B cell (primary cell): ENCODE results near the gene CLEC10A. TPM values are rescaled to one million over a fixed set of nuclear protein-coding genes. Genes with fewer than 3 reads are reported as not detected.
A peak's percentile ranks its signal among the peaks of the same experiment; 100 is the strongest.
"Not testable (repeated sequence)": the region's sequence is repeated elsewhere in the genome, so short reads cannot be mapped to it uniquely, and the experiment has no call there.

Source experiments
- ATAC-seq: fragments of 200-7000 bp; cut with Tn5 transposase; one replicate; pipeline ENCODE4 v1.10.0; 2021; ENCODE audit warnings: low read depth, mild to moderate bottlenecking, moderate number of reproducible peaks, moderate library complexity
- CTCF ChIA-PET: fragments of 350-600 bp; sonication (Branson Sonifier 250); formaldehyde crosslinking; loops from one replicate; lab custom pipeline; 2021; ENCODE audit warnings: antibody characterized with exemption, inconsistent platforms; lab: Charles Lee
- POLR2A ChIA-PET: fragments of 350-600 bp; sonication (Branson Sonifier 250); formaldehyde crosslinking; loops from one replicate; lab custom pipeline; 2021; ENCODE audit warnings: antibody characterized with exemption; lab: Charles Lee
- DNase-seq: peaks from one replicate; pipeline ENCODE4 v3.0.0; 2013
- H2AFZ ChIP-seq: 2 replicates; pipeline ENCODE4 v1.6.1; 2012; ENCODE audit warnings: mild to moderate bottlenecking, low read depth, low read length; ENCODE audit not compliant: insufficient read depth, poor library complexity, severe bottlenecking
- H3K27ac ChIP-seq, 2 donors: 1 replicate in 1 of 2; 2 replicates in 1 of 2; pipeline ENCODE4 v1.5.1; 2012 to 2013; ENCODE audit warnings: low read length in 2 of 2, mild to moderate bottlenecking in 2 of 2, moderate library complexity in 1 of 2
- H3K27me3 ChIP-seq, 4 experiments: fragments of 200-600 bp in 1 of 4; sonication (generic) in 1 of 4; replicated peaks in 1 of 4; 1 replicate in 2 of 4; 2 replicates in 2 of 4; pipeline versions ENCODE4 v1.6.1 to v1.7.0; 2013 to 2016; ENCODE audit warnings: low read length in 3 of 4, mild to moderate bottlenecking in 2 of 4, mixed read lengths in 1 of 4, moderate library complexity in 1 of 4; ENCODE audit not compliant: insufficient read depth in 4 of 4, control insufficient read depth in 3 of 4; ENCODE audit errors: control extremely low read depth in 1 of 4
- H3K36me3 ChIP-seq, 2 experiments: replicated peaks in 1 of 2; 1 replicate in 1 of 2; 2 replicates in 1 of 2; pipeline versions ENCODE4 v1.6.1 to v1.7.1; 2013; ENCODE audit warnings: low read length in 1 of 2; ENCODE audit not compliant: insufficient read depth in 2 of 2, control insufficient read depth in 1 of 2; ENCODE audit errors: control extremely low read depth in 1 of 2, extremely low read depth in 1 of 2
- H3K4me1 ChIP-seq, 2 donors: fragments of 200-600 bp in 1 of 2; sonication (generic) in 1 of 2; 1 replicate in 1 of 2; 2 replicates in 1 of 2; pipeline versions ENCODE4 v1.5.1 to v1.6.1; 2013 to 2017; ENCODE audit warnings: low read length in 2 of 2; ENCODE audit not compliant: control insufficient read depth in 2 of 2, insufficient read depth in 2 of 2
- H3K4me2 ChIP-seq: replicated peaks from 2 replicates; pipeline ENCODE3; 2012; ENCODE audit warnings: mild to moderate bottlenecking, low read depth, low read length; ENCODE audit not compliant: poor library complexity, severe bottlenecking
- H3K4me3 ChIP-seq, 5 experiments: fragments of 200-600 bp in 1 of 5; sonication (generic) in 1 of 5; 1 replicate in 3 of 5; 2 replicates in 2 of 5; pipeline versions ENCODE4 v1.5.1 to v1.7.0; 2011 to 2016; ENCODE audit warnings: low read length in 4 of 5, mild to moderate bottlenecking in 4 of 5, low read depth in 2 of 5, control low read depth in 1 of 5, moderate library complexity in 1 of 5; ENCODE audit not compliant: insufficient read depth in 1 of 5; ENCODE audit errors: control extremely low read depth in 1 of 5, extremely low read depth in 1 of 5
- H3K79me2 ChIP-seq: fragments of 200-600 bp; sonication (generic); one replicate; pipeline ENCODE4 v1.6.0; 2016; ENCODE audit warnings: low read length; ENCODE audit not compliant: control insufficient read depth, insufficient read depth
- H3K9ac ChIP-seq: fragments of 200-600 bp; sonication (generic); 2 replicates; pipeline ENCODE4 v1.6.1; 2017; ENCODE audit warnings: mild to moderate bottlenecking, low read length, moderate library complexity
- H3K9me3 ChIP-seq, 3 donors: one replicate each; pipeline versions ENCODE4 v1.6.1 to v1.7.1; 2013; ENCODE audit warnings: low read length in 2 of 3; ENCODE audit not compliant: control insufficient read depth in 2 of 3, insufficient read depth in 1 of 3; ENCODE audit errors: control extremely low read depth in 1 of 3
- H4K20me1 ChIP-seq: 2 replicates; pipeline ENCODE4 v1.6.0; 2012; ENCODE audit warnings: mild to moderate bottlenecking, low read length; ENCODE audit not compliant: insufficient read depth, control insufficient read depth, poor library complexity, severe bottlenecking
- H3K27ac Mint-ChIP-seq: one replicate; pipeline ENCODE4 v1.8.0; 2021; ENCODE audit warnings: mixed read lengths
- H3K27me3 Mint-ChIP-seq: one replicate; pipeline ENCODE4 v1.8.0; 2021; ENCODE audit warnings: mixed read lengths
- H3K4me1 Mint-ChIP-seq: one replicate; pipeline ENCODE4 v1.8.0; 2021; ENCODE audit warnings: mixed read lengths
- H3K4me3 Mint-ChIP-seq: one replicate; pipeline ENCODE4 v1.8.0; 2021; ENCODE audit warnings: mixed read lengths
- H3K9me3 Mint-ChIP-seq: one replicate; pipeline ENCODE4 v1.8.0; 2022; ENCODE audit warnings: mixed read lengths; ENCODE audit not compliant: insufficient read depth
- CTCF ChIP-seq: fragments of 200-600 bp; IDR thresholded peaks from one replicate; pipeline ENCODE4 v1.8.0; 2022; ENCODE audit warnings: antibody characterized with exemption, mild to moderate bottlenecking
- EZH2 ChIP-seq: IDR thresholded peaks from 2 replicates; pipeline ENCODE4 v1.6.1; 2012; ENCODE audit warnings: borderline replicate concordance, low read depth, mild to moderate bottlenecking, moderate library complexity, low read length; ENCODE audit not compliant: insufficient read depth, poor library complexity, severe bottlenecking
- WGBS: methylation state at CpG from one replicate; pipeline ENCODE4 v1.1.5; 2013; ENCODE audit warnings: missing lambda C conversion rate; ENCODE audit not compliant: insufficient coverage; 5-methylcytosine and 5-hydroxymethylcytosine counted together
- intact Hi-C: fragments of 100-400 bp; cut with micrococcal nuclease; formaldehyde crosslinking; loops from one replicate; pipeline ENCODE4 v1.10.0; 2022
- polyA plus RNA-seq: library from polyadenylated mRNA; depleted of rRNA; stranded (reverse); fragments of >200 nt; gene quantifications from 2 replicates; pipeline ENCODE4 v1.2.3, GENCODE V29; 2012
- total RNA-seq, 2 donors: library from RNA; stranded (reverse); fragments of 120-200 nt in 1 of 2; gene quantifications; 1 replicate in 1 of 2; 2 replicates in 1 of 2; pipeline versions ENCODE4 v1.2.3 to v1.2.4, GENCODE V29; 2013 to 2022

Gene CLEC10A
- total and polyA plus RNA-seq, 2 donors (not counting 1 experiment from before 2014, with no cell fraction given): 0.15 TPM; not detected in 1

GRCh38 chr17:7128160-7128559, 48.1 kb upstream of the CLEC10A start:
- intact Hi-C loops: no loop called here
- POLR2A ChIA-PET: interaction anchor here (0.6 kb wide), 1 partner anchor 48 kb away, joined by 4 read pairs; no protein-coding TSS in a partner anchor

GRCh38 chr17:7127501-7127900, 47.5 kb upstream of the CLEC10A start:
- H3K27ac ChIP-seq, H3K27ac Mint-ChIP-seq, intact Hi-C loops, H3K9ac ChIP-seq, H4K20me1 ChIP-seq, H3K9me3 ChIP-seq, H3K4me2 ChIP-seq, H3K79me2 ChIP-seq, H3K4me3 Mint-ChIP-seq, DNase-seq, H2AFZ ChIP-seq, H3K9me3 Mint-ChIP-seq, ATAC-seq, CTCF ChIA-PET, H3K36me3 ChIP-seq, H3K4me3 ChIP-seq, H3K27me3 Mint-ChIP-seq, H3K27me3 ChIP-seq: not testable (repeated sequence)
- WGBS: no CpG with 5 or more reads among the region's 5 CpGs
- H3K4me1 Mint-ChIP-seq: peaks cover 21% of the 10 kb centered on the region
- peaks cover 30 to 34% of the 10 kb centered on the region in 2 donors for H3K4me1 ChIP-seq
- POLR2A ChIA-PET: interaction anchor here (0.6 kb wide), 1 partner anchor 47 kb away, joined by 4 read pairs; no protein-coding TSS in a partner anchor

More at GRCh38 chr17:7128160-7128559, 48.1 kb upstream of the CLEC10A start:
- no peak overlapping the region for H2AFZ ChIP-seq
- Mint-ChIP-seq H3K9me3 (no peaks in the 10 kb centered on the region), H3K27ac (peak overlapping the region; percentile 32), H3K4me1 (peaks cover 25% of the 10 kb centered on the region), H3K4me3 (no peak overlapping the region), H3K27me3 (peaks cover 5% of the 10 kb centered on the region)
- H3K4me2 ChIP-seq: no peak overlapping the region
- CTCF ChIA-PET: interaction anchor here (2.1 kb wide), 1 partner anchor 82 kb away, joined by 7 read pairs; no protein-coding TSS in a partner anchor
- H3K9me3 ChIP-seq: no peaks in the 10 kb centered on the region
- H3K4me3 ChIP-seq: no peak overlapping the region
- H3K79me2 ChIP-seq: no peaks in the 10 kb centered on the region
- H3K9ac ChIP-seq: no peak overlapping the region
- no peak for DNase-seq
- H3K27me3 ChIP-seq: peaks cover 0 to 8% (median 0%) of the 10 kb centered on the region in 4 experiments
- no peak for ATAC-seq
- no peak overlapping the region for H3K27ac ChIP-seq
- TF ChIP-seq CTCF (no peak), EZH2 (no peak)
- H4K20me1 ChIP-seq: no peaks in the 10 kb centered on the region
- H3K4me1 ChIP-seq: peaks cover 32 to 39% of the 10 kb centered on the region in 2 donors
- H3K36me3 ChIP-seq: no peaks in the 10 kb centered on the region
- 93% methylated on average over 3 of the region's 5 CpGs for WGBS

- H3K4me3 ChIP-seq, H3K9ac ChIP-seq, H4K20me1 ChIP-seq, H3K27ac Mint-ChIP-seq, intact Hi-C loops, ATAC-seq, POLR2A ChIA-PET, H3K27me3 ChIP-seq, H3K4me3 Mint-ChIP-seq, H3K79me2 ChIP-seq, H3K27ac ChIP-seq, H3K9me3 ChIP-seq, H3K9me3 Mint-ChIP-seq, H3K36me3 ChIP-seq, H2AFZ ChIP-seq, H3K4me2 ChIP-seq, CTCF ChIA-PET, DNase-seq: not testable (repeated sequence)
- peaks cover 18% of the 10 kb centered on the region for H3K4me1 Mint-ChIP-seq
- H3K4me1 ChIP-seq: peaks cover 24 to 28% of the 10 kb centered on the region in 2 donors
- WGBS: 97% methylated on average over 5 of the region's 12 CpGs
- peaks cover 13% of the 10 kb centered on the region for H3K27me3 Mint-ChIP-seq
Measured at GRCh38 chr17:7126386-7126785, 46.3 kb upstream of the CLEC10A start.
